GM23248 (cell line): ENCODE measurements around the gene CDKN3.

ENCODE experiments used
- EZH2 ChIP-seq: fragments of 200-600 bp; sonication (generic); IDR thresholded peaks from 2 replicates; pipeline ENCODE4 v1.6.1; 2018; ENCODE audit warnings: antibody characterized with exemption, mild to moderate bottlenecking; ENCODE audit not compliant: insufficient read depth, poor library complexity, severe bottlenecking
- EZH2phosphoT487 ChIP-seq: fragments of 200-600 bp; sonication (generic); IDR thresholded peaks from 2 replicates; pipeline ENCODE4 v1.6.1; 2018; ENCODE audit warnings: antibody characterized with exemption, moderate library complexity, mild to moderate bottlenecking, low read depth; ENCODE audit not compliant: insufficient read depth

DNA sequence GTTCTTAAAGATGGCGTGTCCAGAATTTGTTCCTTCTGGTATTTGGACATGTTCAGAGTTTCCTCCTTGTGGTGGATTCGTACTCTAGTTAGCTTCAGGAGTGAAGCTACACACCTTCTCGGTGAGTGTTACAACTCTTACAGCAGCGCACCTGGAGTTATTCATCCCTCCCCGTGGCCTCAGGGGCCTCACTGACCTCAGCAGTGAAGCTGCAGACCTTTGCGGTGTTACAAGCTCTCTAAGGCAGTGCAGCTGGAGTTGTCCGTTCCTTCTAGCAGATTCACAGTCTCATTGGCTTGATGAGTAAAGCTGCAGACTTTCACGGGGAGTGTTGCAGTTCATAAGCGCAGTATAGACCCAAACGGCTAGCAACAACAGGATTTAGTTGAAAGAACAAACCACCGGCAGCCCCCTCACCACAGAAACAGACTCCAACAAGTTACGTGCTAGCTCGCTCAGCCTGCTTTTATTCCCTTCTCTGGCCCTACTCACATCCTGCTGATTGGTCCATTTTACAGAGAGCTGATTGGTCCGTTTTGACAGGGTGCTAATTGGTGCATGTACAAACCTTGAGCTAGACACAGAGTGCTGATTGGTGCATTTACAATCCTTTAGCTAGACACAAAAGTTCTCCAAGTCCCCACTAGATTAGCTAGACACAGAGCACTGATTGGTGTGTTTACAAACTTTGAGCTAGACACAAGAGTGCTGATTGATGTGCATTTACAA is 4.5 kb upstream of the CDKN3 start:
- TF ChIP-seq EZH2phosphoT487, result no peak
- no peak for TF ChIP-seq EZH2
